Measurements from ENCODE around the gene DEDD. TPM values are rescaled to one million over a fixed set of nuclear protein-coding genes. Genes with fewer than 3 reads are reported as not detected.

The DEDD gene, protein sequence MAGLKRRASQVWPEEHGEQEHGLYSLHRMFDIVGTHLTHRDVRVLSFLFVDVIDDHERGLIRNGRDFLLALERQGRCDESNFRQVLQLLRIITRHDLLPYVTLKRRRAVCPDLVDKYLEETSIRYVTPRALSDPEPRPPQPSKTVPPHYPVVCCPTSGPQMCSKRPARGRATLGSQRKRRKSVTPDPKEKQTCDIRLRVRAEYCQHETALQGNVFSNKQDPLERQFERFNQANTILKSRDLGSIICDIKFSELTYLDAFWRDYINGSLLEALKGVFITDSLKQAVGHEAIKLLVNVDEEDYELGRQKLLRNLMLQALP
- total RNA-seq, result 10 to 100 TPM; 29.7 to 34.0 TPM

DNA sequence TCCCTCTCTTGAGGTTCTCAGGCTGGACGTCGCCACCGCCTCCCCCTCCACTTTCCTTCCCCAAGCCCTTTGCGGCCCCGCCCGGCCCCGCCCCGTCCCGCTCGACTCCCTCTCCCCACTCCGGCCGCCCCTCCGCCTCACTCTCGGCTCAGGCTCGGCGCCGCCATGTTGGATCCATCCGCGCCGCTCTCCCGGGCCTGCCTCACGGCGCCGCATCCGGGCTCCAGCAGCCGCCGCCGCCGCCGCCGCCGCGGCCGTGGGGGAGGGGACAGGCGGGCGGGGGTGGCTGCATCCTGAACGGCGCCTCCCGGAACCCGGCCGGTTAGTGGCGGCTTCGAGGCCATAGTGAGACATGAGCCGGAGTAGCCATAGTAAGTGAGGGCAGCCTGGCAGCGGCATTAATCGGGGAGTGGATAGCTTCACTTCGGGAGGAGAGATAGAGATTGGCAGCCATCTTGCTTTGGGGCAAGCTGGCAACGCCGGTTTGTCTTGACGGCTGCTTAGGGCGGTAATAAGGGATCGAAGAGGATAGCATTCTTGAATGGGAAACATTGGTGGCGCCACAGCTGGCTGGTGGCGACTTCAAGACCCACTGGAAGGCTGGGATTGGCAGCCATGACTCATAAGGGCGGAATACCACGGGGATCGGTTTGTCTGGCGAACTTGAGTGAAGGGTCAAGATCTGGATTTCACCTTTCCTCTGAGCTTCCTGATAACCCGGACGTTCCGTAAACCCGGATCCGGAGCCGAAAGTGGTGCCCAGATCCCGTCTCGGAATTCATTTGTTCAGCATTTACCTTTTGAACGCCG, at the start of gene DEDD:
TSS of gene DEDD (minus strand) at position 258 of the 810 bp plus-strand sequence. CDS start 8,205 bp downstream, outside the sequence.
- DNase-seq, result peak; percentile 95
- intact Hi-C loops (cut with micrococcal nuclease), result loop anchor here (1.0 to 10.0 kb wide), 9 partner anchors 13 to 298 kb away; partner anchors contain the start of genes ARHGAP30, NDUFS2, PPOX and UFC1
- no peak within 1 kb of the TSS for H3K27ac Mint-ChIP-seq
- H3K27me3 Mint-ChIP-seq (ENCODE audit: low read depth), result no peaks in the 10 kb centered on the region
- no peaks in the 10 kb centered on the region for H3K9me3 Mint-ChIP-seq
- peaks cover 27% of the 10 kb centered on the region for H3K36me3 Mint-ChIP-seq (ENCODE audit: low read depth)
- peaks cover 44% of the 10 kb centered on the region for H3K4me1 Mint-ChIP-seq (ENCODE audit: low read depth)
- H3K4me3 Mint-ChIP-seq, result no peak within 1 kb of the TSS
- CTCF ChIA-PET, result interaction anchor here (0.6 to 2.4 kb wide), 7 partner anchors 9 to 91 kb away, joined by 3 to 11 read pairs (median 4); partner anchors contain the start of gene PPOX

DNA sequence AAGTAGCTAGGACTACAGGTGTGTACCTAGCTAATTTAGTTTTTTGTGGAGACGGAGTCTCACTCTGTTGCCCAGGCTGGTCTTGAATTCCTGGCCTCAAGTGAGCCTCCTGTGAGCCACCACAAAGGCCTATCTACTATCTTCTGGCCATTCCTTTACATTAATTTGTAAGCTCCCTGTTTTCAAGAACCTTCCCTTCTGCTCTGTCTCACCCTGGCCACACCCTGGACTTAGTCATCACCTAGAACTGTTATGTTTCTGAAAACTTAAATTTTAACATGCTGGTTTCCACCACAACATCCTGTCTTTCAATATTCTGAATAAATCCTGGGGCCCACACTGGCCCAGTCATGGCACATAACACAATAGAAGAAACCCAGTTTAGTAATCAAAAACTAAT, 49.7 kb upstream of the DEDD start:
- no peaks in the 10 kb centered on the region for H3K27me3 Mint-ChIP-seq (ENCODE audit: low read depth)
- peak overlapping the region; percentile 97 for H3K27ac Mint-ChIP-seq
- CTCF ChIA-PET, result interaction anchor here (1.0 to 4.2 kb wide), 13 partner anchors 10 to 535 kb away, joined by 3 to 57 read pairs (median 8); partner anchors contain the start of genes APOA2, NDUFS2, PPOX and SLAMF1
- no peaks in the 10 kb centered on the region for H3K9me3 Mint-ChIP-seq
- DNase-seq, result peak; percentile 85
- intact Hi-C loops (cut with micrococcal nuclease), result loop anchor here (1.0 to 10.0 kb wide), 4 partner anchors 67 to 563 kb away; partner anchors contain the start of gene DUSP12
- H3K4me1 Mint-ChIP-seq (ENCODE audit: low read depth), result peaks cover 76% of the 10 kb centered on the region
- H3K36me3 Mint-ChIP-seq (ENCODE audit: low read depth), result no peaks in the 10 kb centered on the region
- H3K4me3 Mint-ChIP-seq, result no peak overlapping the region

DNA sequence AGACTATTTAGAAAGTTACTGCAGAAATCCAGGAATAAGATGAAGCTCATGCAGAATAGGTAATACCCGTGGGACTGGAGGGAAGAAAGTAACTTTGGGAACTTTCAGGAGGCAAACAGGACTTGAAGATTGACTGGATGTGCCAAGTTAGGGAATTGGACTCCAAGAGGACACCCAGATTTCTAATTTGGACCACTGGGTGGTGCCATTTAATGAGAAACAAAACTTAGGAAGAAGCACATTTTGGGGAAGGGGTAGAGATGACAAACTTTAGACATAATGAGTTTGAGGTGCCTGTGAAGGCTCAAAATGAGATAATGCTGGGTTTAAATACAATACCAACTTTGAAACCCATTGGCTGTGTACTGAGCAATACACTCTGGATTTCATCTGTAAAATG, 48.2 kb upstream of the DEDD start:
- H3K27ac Mint-ChIP-seq, result peak overlapping the region; percentile 66
- no peaks in the 10 kb centered on the region for H3K27me3 Mint-ChIP-seq (ENCODE audit: low read depth)
- no peak overlapping the region for H3K4me3 Mint-ChIP-seq
- peaks cover 2% of the 10 kb centered on the region for H3K36me3 Mint-ChIP-seq (ENCODE audit: low read depth)
- CTCF ChIA-PET, result interaction anchor here (1.0 to 4.2 kb wide), 12 partner anchors 11 to 202 kb away, joined by 3 to 57 read pairs (median 8); partner anchors contain the start of genes APOA2, NDUFS2, PPOX and TOMM40L
- intact Hi-C loops (cut with micrococcal nuclease), result loop anchor here (10.0 kb wide), 1 partner anchor 564 kb away; the partner anchor contains the start of gene DUSP12
- H3K9me3 Mint-ChIP-seq, result no peaks in the 10 kb centered on the region
- DNase-seq, result peak; percentile 49
- H3K4me1 Mint-ChIP-seq (ENCODE audit: low read depth), result peaks cover 71% of the 10 kb centered on the region

DNA sequence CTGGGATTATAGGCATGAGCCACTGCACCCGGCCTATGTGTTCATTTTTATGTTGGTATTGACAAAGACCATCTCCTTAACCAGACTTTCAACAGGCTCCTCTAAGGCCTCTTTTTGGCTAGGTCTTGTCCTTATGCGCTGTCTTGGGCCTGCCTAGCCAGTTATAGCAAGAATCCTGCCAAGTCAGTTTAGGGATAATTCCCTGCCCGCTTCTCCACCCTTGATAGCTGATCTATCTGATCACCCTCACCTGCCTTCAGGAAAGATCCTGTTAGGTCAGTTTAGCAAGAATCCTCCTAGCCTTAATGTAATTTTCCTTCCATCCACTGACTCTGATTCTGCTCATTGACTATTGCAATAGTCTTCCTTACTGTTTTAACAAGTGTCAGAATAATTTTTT, 47.2 kb upstream of the DEDD start:
- CTCF ChIA-PET, result interaction anchor here (0.6 to 4.2 kb wide), 7 partner anchors 12 to 203 kb away, joined by 3 to 57 read pairs (median 12); partner anchors contain the start of genes APOA2, NDUFS2, PPOX and TOMM40L
- no peak overlapping the region for H3K4me3 Mint-ChIP-seq
- peaks cover 2% of the 10 kb centered on the region for H3K36me3 Mint-ChIP-seq (ENCODE audit: low read depth)
- H3K9me3 Mint-ChIP-seq, result no peaks in the 10 kb centered on the region
- H3K4me1 Mint-ChIP-seq (ENCODE audit: low read depth), result peaks cover 72% of the 10 kb centered on the region
- DNase-seq, result no peak
- H3K27ac Mint-ChIP-seq, result peak overlapping the region; percentile 66
- no peaks in the 10 kb centered on the region for H3K27me3 Mint-ChIP-seq (ENCODE audit: low read depth)
- intact Hi-C loops (cut with micrococcal nuclease), result loop anchor here (10.0 kb wide), 1 partner anchor 565 kb away; the partner anchor contains the start of gene DUSP12

DNA sequence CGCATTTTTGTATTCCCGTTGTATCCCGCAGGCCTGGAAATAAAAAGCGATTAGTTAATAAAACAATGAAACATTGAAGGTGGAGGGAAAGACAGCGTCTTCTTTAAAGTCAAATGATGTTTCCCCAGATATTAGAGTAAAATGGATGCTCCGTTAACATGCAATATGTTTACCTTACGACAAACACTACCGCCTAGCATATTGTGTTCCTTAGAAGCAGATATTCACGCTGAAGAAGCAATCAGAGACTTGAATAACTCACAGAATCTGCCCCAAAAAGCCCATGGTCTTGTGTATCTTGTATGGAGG, 45.4 kb upstream of the DEDD start:
- no peak for DNase-seq
- Mint-ChIP-seq H3K27ac (peak overlapping the region; percentile 96), H3K4me3 (peak overlapping the region; percentile 98), H3K4me1 (ENCODE audit: low read depth) (peaks cover 66% of the 10 kb centered on the region), H3K36me3 (ENCODE audit: low read depth) (peaks cover 12% of the 10 kb centered on the region), H3K9me3 (no peaks in the 10 kb centered on the region), H3K27me3 (ENCODE audit: low read depth) (no peaks in the 10 kb centered on the region)
- intact Hi-C loops (cut with micrococcal nuclease), result loop anchor here (1.0 to 2.0 kb wide), 2 partner anchors 12 to 19 kb away; partner anchors contain the start of genes PPOX and USP21
- CTCF ChIA-PET, result interaction anchor here (0.9 to 3.3 kb wide), 2 partner anchors 12 to 204 kb away, joined by 3 to 20 read pairs; partner anchors contain the start of gene PPOX

DNA sequence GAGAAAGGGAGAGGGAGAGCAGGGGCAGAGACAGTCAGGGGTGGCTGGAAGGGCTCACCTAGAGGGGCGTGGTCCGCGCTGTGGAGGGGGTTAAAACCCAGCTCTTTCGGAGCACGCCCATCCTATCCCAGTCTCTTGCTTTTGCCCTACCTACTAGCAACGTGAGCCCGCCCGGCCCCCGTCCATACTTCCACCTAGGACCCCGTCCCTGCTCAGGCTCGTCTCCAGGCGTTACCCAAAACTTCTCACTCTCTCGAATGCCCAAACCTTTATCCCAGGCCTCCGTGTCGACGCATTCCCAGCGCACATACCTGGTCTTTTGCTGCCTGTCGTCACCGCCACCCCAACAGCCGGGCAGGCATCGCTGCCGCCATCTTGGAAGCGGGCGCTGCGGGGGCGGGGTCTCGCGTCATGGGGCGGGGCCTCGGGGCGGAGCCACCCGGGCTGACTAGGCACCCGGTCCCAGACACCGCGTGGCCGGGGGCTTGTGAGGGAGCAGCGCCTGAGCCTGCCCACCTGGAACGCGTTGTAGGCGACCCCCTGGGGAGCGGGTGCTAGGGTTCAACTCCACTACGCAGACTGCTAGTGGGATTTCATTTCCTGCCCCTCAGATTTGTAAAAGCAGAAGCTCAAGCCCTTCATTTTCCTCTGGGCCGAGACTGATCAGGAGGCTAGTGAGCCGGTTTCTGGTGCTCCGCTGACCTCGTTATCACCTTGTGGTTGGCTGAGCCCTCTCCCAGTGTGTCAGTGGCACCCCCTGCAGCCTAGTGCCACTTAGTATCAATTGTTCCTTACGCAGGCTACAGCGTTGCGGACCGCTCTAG, 44.9 kb upstream of the DEDD start, which contains the start of gene B4GALT3:
TSS of gene B4GALT3 (minus strand) at position 396 of the 824 bp plus-strand sequence. CDS start 1,447 bp downstream, outside the sequence.
- H3K4me3 Mint-ChIP-seq, result peak within 1 kb of the TSS; percentile 98
- peaks cover 60% of the 10 kb centered on the region for H3K4me1 Mint-ChIP-seq (ENCODE audit: low read depth)
- H3K27ac Mint-ChIP-seq, result peak within 1 kb of the TSS; percentile 96
- DNase-seq, result peak; percentile 97
- H3K9me3 Mint-ChIP-seq, result no peaks in the 10 kb centered on the region
- peaks cover 16% of the 10 kb centered on the region for H3K36me3 Mint-ChIP-seq (ENCODE audit: low read depth)
- H3K27me3 Mint-ChIP-seq (ENCODE audit: low read depth), result no peaks in the 10 kb centered on the region
- CTCF ChIA-PET, result interaction anchor here (0.9 to 3.3 kb wide), 4 partner anchors 12 to 205 kb away, joined by 3 to 20 read pairs (median 4); partner anchors contain the start of genes PPOX and TOMM40L
- intact Hi-C loops (cut with micrococcal nuclease), result loop anchor here (1.0 to 2.0 kb wide), 2 partner anchors 11 to 19 kb away; partner anchors contain the start of genes PPOX and USP21

DNA sequence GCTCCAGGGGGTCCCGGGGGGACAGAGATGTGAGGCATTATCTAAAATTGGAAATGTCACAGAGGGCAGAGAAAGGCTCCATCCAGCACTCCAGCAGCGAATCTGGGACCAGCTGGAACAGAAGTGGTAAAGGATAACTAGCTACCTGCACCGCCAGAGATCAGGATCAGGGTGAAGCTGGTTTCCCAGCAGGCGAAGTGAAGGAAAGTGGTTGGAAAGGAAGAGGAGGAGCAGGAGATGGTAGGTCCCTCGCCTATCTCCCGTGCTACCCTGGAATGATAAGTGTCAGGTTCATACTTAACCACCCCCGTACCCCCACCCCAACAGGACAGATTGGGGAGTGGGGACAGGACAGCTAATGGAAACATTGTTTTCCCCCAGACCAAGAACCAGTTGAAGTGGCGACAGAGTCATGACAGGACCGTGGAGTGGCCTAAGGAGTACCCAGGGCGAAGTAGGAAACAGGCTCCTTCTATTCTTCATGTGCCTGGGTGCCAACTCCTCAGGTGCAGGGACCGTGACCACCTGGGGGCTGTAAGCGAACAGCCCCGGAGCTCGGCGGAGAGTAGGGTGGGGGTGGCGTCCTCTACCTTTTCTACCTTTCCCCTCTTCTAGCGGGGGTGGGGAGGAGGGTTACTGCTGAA, 44.1 kb upstream of the DEDD start:
- intact Hi-C loops (cut with micrococcal nuclease), result loop anchor here (1.0 to 2.0 kb wide), 2 partner anchors 10 to 18 kb away; partner anchors contain the start of genes PPOX and USP21
- Mint-ChIP-seq H3K4me3 (peak overlapping the region; percentile 98), H3K4me1 (ENCODE audit: low read depth) (peaks cover 53% of the 10 kb centered on the region), H3K27ac (peak overlapping the region; percentile 96), H3K27me3 (ENCODE audit: low read depth) (no peaks in the 10 kb centered on the region), H3K36me3 (ENCODE audit: low read depth) (peaks cover 19% of the 10 kb centered on the region), H3K9me3 (no peaks in the 10 kb centered on the region)
- CTCF ChIA-PET, result interaction anchor here (0.8 to 3.3 kb wide), 5 partner anchors 11 to 206 kb away, joined by 3 to 20 read pairs (median 4); partner anchors contain the start of genes PPOX and TOMM40L
- no peak for DNase-seq

DNA sequence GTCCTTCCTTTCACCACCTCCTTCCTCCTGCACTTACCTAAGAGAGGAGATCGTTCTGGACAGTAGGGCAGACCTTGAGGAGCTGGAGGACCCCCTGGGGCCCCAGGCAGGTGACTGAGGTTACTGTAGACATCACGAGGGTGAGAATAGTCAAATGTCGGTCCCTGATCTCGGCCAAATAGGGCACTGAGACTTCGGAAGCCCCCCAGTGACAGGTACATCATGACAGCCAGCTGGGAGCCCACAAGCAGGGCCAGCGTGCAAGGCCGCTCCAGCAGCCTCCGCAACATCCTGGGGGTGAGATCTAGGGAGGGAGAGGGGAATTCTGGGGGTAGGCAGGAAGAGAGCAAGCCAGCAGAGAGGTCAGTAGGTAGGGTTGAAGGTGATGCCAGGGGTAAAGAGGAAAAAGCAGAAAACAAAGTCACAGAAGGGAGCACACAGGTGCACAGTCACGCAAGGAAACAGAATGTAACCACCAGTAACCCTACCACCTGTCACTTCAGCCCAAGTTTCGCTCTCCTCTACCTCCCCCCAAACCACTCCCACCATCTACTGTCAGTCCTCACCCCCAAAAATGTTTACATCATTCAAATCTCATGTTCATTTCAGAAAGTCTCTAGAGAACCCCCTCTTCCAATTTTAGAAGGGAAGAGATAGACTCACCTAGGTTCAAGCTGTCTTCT, 43.4 kb upstream of the DEDD start:
- peak overlapping the region; percentile 98 for H3K4me3 Mint-ChIP-seq
- intact Hi-C loops (cut with micrococcal nuclease), result loop anchor here (2.0 kb wide), 1 partner anchor 17 kb away; the partner anchor contains the start of gene USP21
- H3K9me3 Mint-ChIP-seq, result no peaks in the 10 kb centered on the region
- peaks cover 51% of the 10 kb centered on the region for H3K4me1 Mint-ChIP-seq (ENCODE audit: low read depth)
- DNase-seq, result no peak
- CTCF ChIA-PET, result interaction anchor here (0.8 to 3.3 kb wide), 3 partner anchors 10 to 71 kb away, joined by 4 to 20 read pairs (median 5); partner anchors contain the start of gene PPOX
- H3K27ac Mint-ChIP-seq, result peak overlapping the region; percentile 96
- H3K27me3 Mint-ChIP-seq (ENCODE audit: low read depth), result no peaks in the 10 kb centered on the region
- peaks cover 23% of the 10 kb centered on the region for H3K36me3 Mint-ChIP-seq (ENCODE audit: low read depth)

DNA sequence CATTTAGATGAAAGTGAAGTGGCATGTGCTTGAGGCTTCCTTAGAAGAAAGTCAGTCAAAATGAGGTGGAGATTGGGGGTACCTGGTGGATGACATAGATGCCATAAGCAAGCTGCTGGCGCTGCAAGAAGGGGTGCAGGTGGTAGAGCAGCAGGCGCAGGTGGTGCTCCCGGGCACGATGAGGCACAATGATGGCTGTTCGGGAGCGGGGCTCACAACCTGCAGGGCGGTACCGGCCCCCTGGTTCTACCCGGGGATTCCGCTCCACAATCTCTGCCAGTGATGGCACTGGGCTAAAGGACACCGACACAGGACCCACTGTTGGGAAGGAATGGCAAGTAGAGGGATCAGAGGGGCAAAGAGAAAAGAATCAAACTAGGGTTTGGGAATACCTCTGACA, 42.4 kb upstream of the DEDD start:
- CTCF ChIA-PET, result interaction anchor here (3.3 kb wide), 1 partner anchor 9 kb away, joined by 20 read pairs; the partner anchor contains the start of gene PPOX
- H3K4me1 Mint-ChIP-seq (ENCODE audit: low read depth), result peaks cover 42% of the 10 kb centered on the region
- H3K36me3 Mint-ChIP-seq (ENCODE audit: low read depth), result peaks cover 23% of the 10 kb centered on the region
- no peak overlapping the region for H3K27ac Mint-ChIP-seq
- H3K4me3 Mint-ChIP-seq, result no peak overlapping the region
- H3K9me3 Mint-ChIP-seq, result no peaks in the 10 kb centered on the region
- intact Hi-C loops (cut with micrococcal nuclease), result no loop called here
- no peaks in the 10 kb centered on the region for H3K27me3 Mint-ChIP-seq (ENCODE audit: low read depth)
- DNase-seq, result no peak

DNA sequence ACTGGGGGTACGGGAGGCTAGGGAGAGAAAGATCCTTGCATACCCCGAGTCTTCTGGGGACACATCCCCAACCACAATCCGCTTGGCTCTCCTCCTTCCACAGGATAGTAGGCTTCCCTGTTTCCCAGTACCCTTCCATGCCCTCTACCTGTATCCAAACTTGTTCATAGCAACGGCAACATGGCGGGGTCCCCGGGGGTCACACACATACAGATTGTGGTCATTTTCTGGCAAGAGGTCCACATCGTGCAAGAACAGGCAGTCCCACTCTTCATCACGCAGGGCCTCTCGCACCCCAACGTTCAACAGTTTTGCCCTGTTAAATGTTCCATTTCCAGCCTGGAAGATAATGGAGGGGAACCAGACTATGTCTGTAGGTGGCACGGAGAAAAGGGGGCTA, 41.2 kb upstream of the DEDD start:
- CTCF ChIA-PET, result interaction anchor here (0.7 kb wide), 1 partner anchor 176 kb away, joined by 3 read pairs; no protein-coding TSS in a partner anchor
- peak overlapping the region; percentile 48 for H3K27ac Mint-ChIP-seq
- H3K4me3 Mint-ChIP-seq, result no peak overlapping the region
- H3K4me1 Mint-ChIP-seq (ENCODE audit: low read depth), result peaks cover 42% of the 10 kb centered on the region
- no peaks in the 10 kb centered on the region for H3K27me3 Mint-ChIP-seq (ENCODE audit: low read depth)
- no peaks in the 10 kb centered on the region for H3K9me3 Mint-ChIP-seq
- peaks cover 23% of the 10 kb centered on the region for H3K36me3 Mint-ChIP-seq (ENCODE audit: low read depth)
- DNase-seq, result no peak
- intact Hi-C loops (cut with micrococcal nuclease), result no loop called here

All from activated naive CD4-positive, alpha-beta T cell treated with anti-CD3 and anti-CD28 coated beads for 36 hours (primary cell).